Measurements from ENCODE around the gene STRA8.

STRA8 gene

DNA sequence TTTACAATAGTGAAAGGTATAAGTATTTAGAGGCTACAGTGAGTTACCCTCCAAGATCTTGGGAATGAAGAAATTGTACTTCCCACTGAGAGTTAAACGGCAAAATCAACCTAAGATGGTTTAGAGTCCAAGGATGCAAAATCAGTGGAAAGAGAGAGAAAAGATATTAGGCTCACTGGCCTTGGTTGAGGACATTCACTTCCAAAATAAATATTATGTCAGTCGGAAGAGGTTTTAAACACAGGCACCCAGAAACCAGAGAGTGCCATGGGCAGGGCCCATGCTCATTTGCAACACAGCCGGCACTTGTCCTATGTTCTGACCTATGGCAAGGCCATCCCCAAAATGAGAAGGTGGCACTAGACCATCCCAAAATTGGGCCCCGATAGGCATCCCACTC is 18.5 kb upstream of the STRA8 start:
- H3F3A ChIP-seq (ENCODE audit: insufficient read depth, low read length), result no peaks in the 10 kb centered on the region
- H3K9ac ChIP-seq (ENCODE audit: low read length), result no peak overlapping the region
- no peak overlapping the region for H3K4me2 ChIP-seq (ENCODE audit: low read length)

DNA sequence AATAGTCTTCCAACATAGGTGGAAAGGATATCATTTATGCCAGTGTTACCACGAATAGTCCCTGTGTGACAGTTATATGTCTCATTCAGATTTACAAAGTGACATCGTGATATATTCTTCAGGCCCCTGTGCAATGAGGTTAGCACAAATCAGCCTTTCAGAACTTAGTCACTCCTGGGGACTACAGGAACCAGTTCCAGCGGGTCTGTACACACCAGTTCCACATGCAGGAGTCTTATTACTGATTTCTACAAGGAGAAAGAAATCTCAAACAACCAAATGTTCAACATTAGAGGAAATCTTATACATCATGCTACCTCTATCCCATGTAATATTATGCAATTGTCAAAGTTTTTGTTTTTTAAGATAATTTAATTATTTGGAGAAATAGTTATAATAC is 17.9 kb upstream of the STRA8 start:
- H3K27me3 ChIP-seq (ENCODE audit: insufficient read depth, low read length), result no peaks in the 10 kb centered on the region; the same call in 1 of the 2 replicates
- H3K36me3 ChIP-seq (ENCODE audit: insufficient read depth, low read length), result no peaks in the 10 kb centered on the region
- H3K9me3 ChIP-seq (ENCODE audit: low read length), result no peaks in the 10 kb centered on the region
- H3K9me2 ChIP-seq (ENCODE audit: low read depth, low read length), result no peaks in the 10 kb centered on the region
- no peak overlapping the region for H2AFZ ChIP-seq (ENCODE audit: low read length)
- H3K79me2 ChIP-seq (ENCODE audit: insufficient read depth, low read length), result no peaks in the 10 kb centered on the region
- no peak for TF ChIP-seq EZH2 (IDR thresholded peaks at IDR 0.05; ENCODE audit: borderline replicate concordance, low read length)
- no peak for TF ChIP-seq CTCF (IDR thresholded peaks at IDR 0.05; ENCODE audit: low read length)
- no peaks in the 10 kb centered on the region for H3F3A ChIP-seq (ENCODE audit: insufficient read depth, low read length)
- H3K4me3 ChIP-seq (ENCODE audit: low read depth, low read length, poor library complexity, severe bottlenecking), result no peak overlapping the region
- peaks cover 6% of the 10 kb centered on the region for H3K4me1 ChIP-seq (ENCODE audit: insufficient read depth, low read length, severe bottlenecking)
- no peak overlapping the region for H3K9ac ChIP-seq (ENCODE audit: low read length)
- no peak overlapping the region for H3K4me2 ChIP-seq (ENCODE audit: low read length)
- H3K27ac ChIP-seq (ENCODE audit: low read depth, low read length, poor library complexity, severe bottlenecking), result no peak overlapping the region
- no peaks in the 10 kb centered on the region for H4K20me1 ChIP-seq (ENCODE audit: insufficient read depth, low read length)

More for the DNA sequence above, 18.5 kb upstream of the STRA8 start:
- no peak overlapping the region for H2AFZ ChIP-seq (ENCODE audit: low read length)
- TF ChIP-seq CTCF (IDR thresholded peaks at IDR 0.05; ENCODE audit: low read length) (no peak), EZH2 (IDR thresholded peaks at IDR 0.05; ENCODE audit: borderline replicate concordance, low read length) (no peak)
- H3K36me3 ChIP-seq (ENCODE audit: insufficient read depth, low read length), result no peaks in the 10 kb centered on the region
- H3K9me3 ChIP-seq (ENCODE audit: low read length), result no peaks in the 10 kb centered on the region
- H3K9me2 ChIP-seq (ENCODE audit: low read depth, low read length), result no peaks in the 10 kb centered on the region
- H3K27ac ChIP-seq (ENCODE audit: low read depth, low read length, poor library complexity, severe bottlenecking), result no peak overlapping the region
- H3K4me1 ChIP-seq (ENCODE audit: insufficient read depth, low read length, severe bottlenecking), result peaks cover 12% of the 10 kb centered on the region
- H3K79me2 ChIP-seq (ENCODE audit: insufficient read depth, low read length), result no peaks in the 10 kb centered on the region
- H3K27me3 ChIP-seq (ENCODE audit: insufficient read depth, low read length), result no peaks in the 10 kb centered on the region; the same call in 1 of the 2 replicates
- H4K20me1 ChIP-seq (ENCODE audit: insufficient read depth, low read length), result no peaks in the 10 kb centered on the region
- no peak overlapping the region for H3K4me3 ChIP-seq (ENCODE audit: low read depth, low read length, poor library complexity, severe bottlenecking)

DNA sequence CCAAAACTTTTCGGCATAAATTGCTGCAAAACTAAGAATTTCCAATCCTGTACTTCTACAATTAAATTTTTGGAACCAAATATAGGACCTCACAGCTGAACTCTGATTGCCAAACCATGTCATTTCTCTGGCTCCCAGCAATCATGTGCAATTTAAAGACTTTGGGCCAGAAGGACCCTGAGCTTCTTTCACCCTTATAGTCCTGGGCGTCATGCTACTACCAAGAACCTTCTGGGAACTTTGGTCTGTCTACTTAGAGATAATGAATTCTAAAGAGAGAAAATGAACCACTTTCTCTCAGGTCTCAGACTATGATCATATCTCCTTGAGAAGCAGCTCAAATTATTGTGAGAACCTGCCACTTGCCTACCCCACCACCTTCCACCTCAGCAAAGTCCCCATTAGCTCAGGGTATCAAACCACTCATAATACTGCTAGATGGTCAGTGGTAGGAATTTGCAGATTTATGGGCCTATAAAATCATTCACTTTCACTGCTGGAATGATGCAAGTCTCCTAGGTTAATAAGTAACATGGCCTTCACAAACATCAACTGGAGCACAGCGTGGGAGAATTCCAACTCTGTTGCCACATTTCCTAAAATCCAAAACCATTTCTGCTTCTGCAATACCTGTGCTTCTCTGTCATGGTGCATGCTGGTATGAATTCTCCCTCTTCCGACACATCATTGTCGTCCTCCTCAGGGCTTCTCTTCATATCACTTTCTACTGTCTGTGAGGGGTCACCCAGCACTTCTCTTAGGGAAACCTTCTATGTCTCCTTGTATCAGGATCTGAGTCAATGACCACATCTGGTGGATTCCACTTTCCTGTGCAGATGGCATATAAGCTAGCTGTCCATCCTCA is 15.8 kb upstream of the STRA8 start:
- Histone ChIP-seq H3F3A (ENCODE audit: insufficient read depth, low read length) (no peaks in the 10 kb centered on the region), H3K4me2 (ENCODE audit: low read length) (no peak overlapping the region), H3K9me2 (ENCODE audit: low read depth, low read length) (no peaks in the 10 kb centered on the region), H3K36me3 (ENCODE audit: insufficient read depth, low read length) (no peaks in the 10 kb centered on the region), H3K27ac (ENCODE audit: low read depth, low read length, poor library complexity, severe bottlenecking) (no peak overlapping the region), H3K9me3 (ENCODE audit: low read length) (no peaks in the 10 kb centered on the region), H4K20me1 (ENCODE audit: insufficient read depth, low read length) (no peaks in the 10 kb centered on the region), H3K4me1 (ENCODE audit: insufficient read depth, low read length, severe bottlenecking) (no peaks in the 10 kb centered on the region), H3K9ac (ENCODE audit: low read length) (no peak overlapping the region), H3K4me3 (ENCODE audit: low read depth, low read length, poor library complexity, severe bottlenecking) (no peak overlapping the region), H2AFZ (ENCODE audit: low read length) (no peak overlapping the region), H3K27me3 (ENCODE audit: insufficient read depth, low read length) (no peaks in the 10 kb centered on the region; the same call in 1 of the 2 replicates), H3K79me2 (ENCODE audit: insufficient read depth, low read length) (no peaks in the 10 kb centered on the region)
- TF ChIP-seq EZH2 (IDR thresholded peaks at IDR 0.05; ENCODE audit: borderline replicate concordance, low read length), result no peak
- no peak for TF ChIP-seq CTCF (IDR thresholded peaks at IDR 0.05; ENCODE audit: low read length)

Measured in OCI-LY1 (cell line).